Measurements from ENCODE around the gene KRTAP10-12.

KRTAP10-12 gene

GRCh38 chr21:44716984-44717383 is 20.0 kb downstream of the KRTAP10-12 start:
- Histone ChIP-seq H3K9me3 (no peaks in the 10 kb centered on the region; the same call in 1 of the 2 replicates), H3K36me3 (replicated peaks) (no peaks in the 10 kb centered on the region), H3K4me1 (no peaks in the 10 kb centered on the region), H3K27me3 (ENCODE audit: low read depth) (peaks cover 29% of the 10 kb centered on the region), H3K4me3 (no peak overlapping the region)
- in situ Hi-C loops (cut with MboI; ENCODE audit: low sequenced_read_pairs): no loop called here
- DNase-seq (ENCODE audit: low spot score in 2 of 2): no peak

GRCh38 chr21:44718093-44718492 is 21.1 kb downstream of the KRTAP10-12 start:
- Histone ChIP-seq H3K4me1 (no peaks in the 10 kb centered on the region), H3K27me3 (ENCODE audit: low read depth) (peaks cover 24% of the 10 kb centered on the region), H3K36me3 (replicated peaks) (no peaks in the 10 kb centered on the region), H3K9me3 (no peaks in the 10 kb centered on the region; the same call in 1 of the 2 replicates), H3K4me3 (no peak overlapping the region)
- in situ Hi-C loops (cut with MboI; ENCODE audit: low sequenced_read_pairs): no loop called here
- no peak for DNase-seq (ENCODE audit: low spot score in 2 of 2)

- no peaks in the 10 kb centered on the region; the same call in 1 of the 2 replicates for H3K9me3 ChIP-seq
- no peak overlapping the region for H3K4me3 ChIP-seq
- no peaks in the 10 kb centered on the region for H3K4me1 ChIP-seq
- no peak for DNase-seq (ENCODE audit: low spot score in 2 of 2)
- in situ Hi-C loops (cut with MboI; ENCODE audit: low sequenced_read_pairs): no loop called here
- no peaks in the 10 kb centered on the region for H3K36me3 ChIP-seq (replicated peaks)
- peaks cover 22% of the 10 kb centered on the region for H3K27me3 ChIP-seq (ENCODE audit: low read depth)
Measured at GRCh38 chr21:44718571-44718970, 21.6 kb downstream of the KRTAP10-12 start.

GRCh38 chr21:44720170-44720569 is 23.2 kb downstream of the KRTAP10-12 start:
- DNase-seq (ENCODE audit: low spot score in 2 of 2): no peak

GRCh38 chr21:44722731-44723130 is 25.8 kb downstream of the KRTAP10-12 start:
- no peaks in the 10 kb centered on the region for H3K36me3 ChIP-seq (replicated peaks)
- in situ Hi-C loops (cut with MboI; ENCODE audit: low sequenced_read_pairs): loop anchor here (10.0 kb wide), 1 partner anchor 368 kb away; the partner anchor contains the start of gene TRPM2
- H3K4me1 ChIP-seq: no peaks in the 10 kb centered on the region
- peaks cover 19% of the 10 kb centered on the region for H3K27me3 ChIP-seq (ENCODE audit: low read depth)
- no peaks in the 10 kb centered on the region; the same call in 1 of the 2 replicates for H3K9me3 ChIP-seq
- no peak overlapping the region for H3K4me3 ChIP-seq
- DNase-seq (ENCODE audit: low spot score in 2 of 2): no peak

More at GRCh38 chr21:44720170-44720569, 23.2 kb downstream of the KRTAP10-12 start:
- Histone ChIP-seq H3K9me3 (no peaks in the 10 kb centered on the region; the same call in 1 of the 2 replicates), H3K27me3 (ENCODE audit: low read depth) (peaks cover 19% of the 10 kb centered on the region), H3K36me3 (replicated peaks) (no peaks in the 10 kb centered on the region), H3K4me3 (no peak overlapping the region), H3K4me1 (no peaks in the 10 kb centered on the region)
- in situ Hi-C loops (cut with MboI; ENCODE audit: low sequenced_read_pairs): loop anchor here (10.0 kb wide), 1 partner anchor 365 kb away; the partner anchor contains the start of gene TRPM2

- Histone ChIP-seq H3K9me3 (no peaks in the 10 kb centered on the region; the same call in 1 of the 2 replicates), H3K36me3 (replicated peaks) (no peaks in the 10 kb centered on the region), H3K4me1 (no peaks in the 10 kb centered on the region), H3K4me3 (no peak overlapping the region), H3K27me3 (ENCODE audit: low read depth) (peaks cover 19% of the 10 kb centered on the region)
- peak in 1 of 2 experiments; percentile 28 for DNase-seq (ENCODE audit: low spot score in 2 of 2)
- in situ Hi-C loops (cut with MboI; ENCODE audit: low sequenced_read_pairs): loop anchor here (10.0 kb wide), 1 partner anchor 369 kb away; the partner anchor contains the start of gene TRPM2
Measured at GRCh38 chr21:44723177-44724131, 26.5 kb downstream of the KRTAP10-12 start.

- no peaks in the 10 kb centered on the region for H3K36me3 ChIP-seq (replicated peaks)
- no peaks in the 10 kb centered on the region for H3K9me3 ChIP-seq
- no peak for DNase-seq (ENCODE audit: low spot score in 2 of 2)
- in situ Hi-C loops (cut with MboI; ENCODE audit: low sequenced_read_pairs): loop anchor here (10.0 kb wide), 1 partner anchor 369 kb away; the partner anchor contains the start of gene TRPM2
- H3K27me3 ChIP-seq (ENCODE audit: low read depth): peaks cover 19% of the 10 kb centered on the region
- H3K4me3 ChIP-seq: no peak overlapping the region
- no peaks in the 10 kb centered on the region for H3K4me1 ChIP-seq
Measured at GRCh38 chr21:44724196-44724595, 27.2 kb downstream of the KRTAP10-12 start.

GRCh38 chr21:44724926-44725325 is 28.0 kb downstream of the KRTAP10-12 start:
- Histone ChIP-seq H3K9me3 (no peaks in the 10 kb centered on the region), H3K36me3 (replicated peaks) (no peaks in the 10 kb centered on the region), H3K4me3 (no peak overlapping the region), H3K27me3 (ENCODE audit: low read depth) (peaks cover 15% of the 10 kb centered on the region), H3K4me1 (no peaks in the 10 kb centered on the region)
- no peak for DNase-seq (ENCODE audit: low spot score in 2 of 2)
- in situ Hi-C loops (cut with MboI; ENCODE audit: low sequenced_read_pairs): loop anchor here (10.0 kb wide), 1 partner anchor 370 kb away; the partner anchor contains the start of gene TRPM2

GRCh38 chr21:44726826-44727225 is 29.9 kb downstream of the KRTAP10-12 start:
- no peaks in the 10 kb centered on the region for H3K36me3 ChIP-seq (replicated peaks)
- H3K4me1 ChIP-seq: no peaks in the 10 kb centered on the region
- H3K9me3 ChIP-seq: no peaks in the 10 kb centered on the region
- in situ Hi-C loops (cut with MboI; ENCODE audit: low sequenced_read_pairs): loop anchor here (10.0 kb wide), 1 partner anchor 372 kb away; the partner anchor contains the start of gene TRPM2
- H3K27me3 ChIP-seq (ENCODE audit: low read depth): peaks cover 11% of the 10 kb centered on the region
- H3K4me3 ChIP-seq: no peak overlapping the region
- no peak for DNase-seq (ENCODE audit: low spot score in 2 of 2)

GRCh38 chr21:44727321-44727720 is 30.3 kb downstream of the KRTAP10-12 start:
- Histone ChIP-seq H3K9me3 (no peaks in the 10 kb centered on the region), H3K27me3 (ENCODE audit: low read depth) (peaks cover 11% of the 10 kb centered on the region), H3K4me3 (no peak overlapping the region), H3K36me3 (replicated peaks) (no peaks in the 10 kb centered on the region), H3K4me1 (no peaks in the 10 kb centered on the region)
- DNase-seq (ENCODE audit: low spot score in 2 of 2): no peak
- in situ Hi-C loops (cut with MboI; ENCODE audit: low sequenced_read_pairs): loop anchor here (10.0 kb wide), 1 partner anchor 373 kb away; the partner anchor contains the start of gene TRPM2

- Histone ChIP-seq H3K9me3 (no peaks in the 10 kb centered on the region), H3K4me1 (no peaks in the 10 kb centered on the region), H3K4me3 (no peak overlapping the region), H3K36me3 (replicated peaks) (no peaks in the 10 kb centered on the region), H3K27me3 (ENCODE audit: low read depth) (peaks cover 9% of the 10 kb centered on the region)
- in situ Hi-C loops (cut with MboI; ENCODE audit: low sequenced_read_pairs): loop anchor here (10.0 kb wide), 1 partner anchor 373 kb away; the partner anchor contains the start of gene TRPM2
- DNase-seq (ENCODE audit: low spot score in 2 of 2): no peak
Measured at GRCh38 chr21:44727757-44728156, 30.8 kb downstream of the KRTAP10-12 start.

GRCh38 chr21:44728716-44729115 is 31.7 kb downstream of the KRTAP10-12 start:
- peaks cover 3% of the 10 kb centered on the region; the same call in 1 of the 2 replicates for H3K27me3 ChIP-seq (ENCODE audit: low read depth)
- DNase-seq (ENCODE audit: low spot score in 2 of 2): no peak

GRCh38 chr21:44729336-44730027 is 32.5 kb downstream of the KRTAP10-12 start:
- Histone ChIP-seq H3K27me3 (ENCODE audit: low read depth) (peaks cover 3% of the 10 kb centered on the region; the same call in 1 of the 2 replicates), H3K36me3 (replicated peaks) (no peaks in the 10 kb centered on the region), H3K4me3 (no peak overlapping the region), H3K9me3 (no peaks in the 10 kb centered on the region), H3K4me1 (no peaks in the 10 kb centered on the region)
- no peak for DNase-seq (ENCODE audit: low spot score in 2 of 2)
- in situ Hi-C loops (cut with MboI; ENCODE audit: low sequenced_read_pairs): loop anchor here (10.0 kb wide), 1 partner anchor 375 kb away; the partner anchor contains the start of gene TRPM2

More at GRCh38 chr21:44728716-44729115, 31.7 kb downstream of the KRTAP10-12 start:
- Histone ChIP-seq H3K4me1 (no peaks in the 10 kb centered on the region), H3K4me3 (no peak overlapping the region), H3K9me3 (no peaks in the 10 kb centered on the region), H3K36me3 (replicated peaks) (no peaks in the 10 kb centered on the region)
- in situ Hi-C loops (cut with MboI; ENCODE audit: low sequenced_read_pairs): loop anchor here (10.0 kb wide), 1 partner anchor 374 kb away; the partner anchor contains the start of gene TRPM2
